HepG2 (cell line): Measurements from ENCODE around the gene GPSM1. TPM values are rescaled to one million over a fixed set of nuclear protein-coding genes. Genes with fewer than 3 reads are reported as not detected.

Source experiments
- ATAC-seq: fragments of 200-7000 bp; cut with Tn5 transposase; 3 replicates; pipeline ENCODE4 v1.9.1; 2020; ENCODE audit warnings: mild to moderate bottlenecking, moderate library complexity
- BruUV-seq: library from RNA; stranded (reverse); fragments of 400-500 nt; replicated peaks from 2 replicates; lab custom pipeline; 2021; lab: Mats Ljungman, UMichigan
- CTCF ChIA-PET: fragments of 300-600 bp; formaldehyde crosslinking; extraction: SDS; loops from one replicate; lab custom pipeline; 2021; ENCODE audit warnings: low total read pairs, inconsistent platforms, low intra/inter-chr PET ratio; lab: Yijun Ruan, JAX
- POLR2A ChIA-PET: fragments of 350-600 bp; sonication (Branson Sonifier 250); formaldehyde crosslinking; loops from one replicate; lab custom pipeline; 2020; ENCODE audit warnings: antibody characterized with exemption, inconsistent platforms; lab: Yijun Ruan, JAX
- DNase-seq: peaks from one replicate; pipeline ENCODE4 v3.0.0-alpha.2; 2015; ENCODE audit warnings: low spot score
- FAIRE-seq: peaks from 3 replicates; lab custom pipeline; 2011; peaks lifted over from hg19 to GRCh38; lab: Jason Lieb, UNC
- H2AFZ ChIP-seq: one replicate; pipeline ENCODE4 v1.6.1; 2011; ENCODE audit warnings: low read length, inconsistent platforms
- H3K27ac ChIP-seq: fragments of 300-600 bp; 3 replicates; pipeline ENCODE4 v1.8.0; 2011; ENCODE audit warnings: mixed run types, mild to moderate bottlenecking, mixed read lengths, low read length, inconsistent platforms; ENCODE audit not compliant: insufficient read depth; ENCODE audit errors: extremely low read length
- H3K27me3 ChIP-seq, 2 experiments: fragments of 200-600 bp in 1 of 2; 2 replicates in 1 of 2; 3 replicates in 1 of 2; pipeline versions ENCODE4 v1.6.0 to v1.8.0; 2011; ENCODE audit warnings: low read length in 2 of 2, mild to moderate bottlenecking in 2 of 2, moderate library complexity in 2 of 2, inconsistent platforms in 1 of 2; ENCODE audit not compliant: insufficient read depth in 2 of 2, control insufficient read depth in 1 of 2
- H3K36me3 ChIP-seq, 2 experiments: fragments of 200-600 bp in 1 of 2; replicated peaks in 1 of 2; 2 replicates in 1 of 2; 3 replicates in 1 of 2; pipeline versions ENCODE4 v1.5.1 to v1.8.0; 2011; ENCODE audit warnings: low read length in 2 of 2, inconsistent platforms in 1 of 2; ENCODE audit not compliant: insufficient read depth in 2 of 2, control insufficient read depth in 1 of 2
- H3K4me1 ChIP-seq: 2 replicates; pipeline ENCODE4 v1.5.1; 2012; ENCODE audit warnings: low read length, inconsistent platforms; ENCODE audit not compliant: insufficient read depth
- H3K4me2 ChIP-seq: 2 replicates; pipeline ENCODE4 v1.6.0; 2011; ENCODE audit warnings: low read depth, low read length, inconsistent platforms
- H3K4me3 ChIP-seq, 3 experiments: fragments of 200-600 bp in 1 of 3; sonication (generic), shearing (Covaris generic) in 1 of 3; replicated peaks in 1 of 3; 2 replicates each; pipeline ENCODE4 v1.5.1; 2011 to 2016; ENCODE audit warnings: low read length in 3 of 3, inconsistent platforms in 2 of 3, low read depth in 2 of 3, mild to moderate bottlenecking in 2 of 3, control low read depth in 1 of 3, mixed read lengths in 1 of 3; ENCODE audit not compliant: insufficient read depth in 1 of 3
- H3K79me2 ChIP-seq: one replicate; pipeline ENCODE4 v1.6.1; 2011; ENCODE audit warnings: low read length, inconsistent platforms; ENCODE audit not compliant: insufficient read depth
- H3K9ac ChIP-seq: 2 replicates; pipeline ENCODE4 v1.6.0; 2011; ENCODE audit warnings: mild to moderate bottlenecking, low read depth, low read length, inconsistent platforms; ENCODE audit not compliant: insufficient read depth
- H3K9me3 ChIP-seq: 2 replicates; pipeline ENCODE4 v1.5.1; 2012; ENCODE audit warnings: mild to moderate bottlenecking, low read length
- H4K20me1 ChIP-seq: 2 replicates; pipeline ENCODE4 v1.6.0; 2011; ENCODE audit warnings: inconsistent platforms, mild to moderate bottlenecking, low read length, moderate library complexity; ENCODE audit not compliant: insufficient read depth
- DMAP1 ChIP-seq: IDR thresholded peaks from 2 replicates; pipeline ENCODE4 v1.6.1; 2016
- ERF ChIP-seq: IDR thresholded peaks from 2 replicates; pipeline ENCODE4 v1.6.1; 2018; ENCODE audit warnings: missing biosample characterization, missing genetic modification reagents
- ETV5 ChIP-seq: IDR thresholded peaks from 2 replicates; pipeline ENCODE4 v1.6.1; 2018; ENCODE audit warnings: missing biosample characterization, missing genetic modification reagents, inconsistent platforms, borderline replicate concordance
- GABPB1 ChIP-seq: IDR thresholded peaks from 2 replicates; pipeline ENCODE4 v1.6.1; 2016; ENCODE audit warnings: mild to moderate bottlenecking, missing genetic modification reagents, moderate library complexity, missing compliant biosample characterization
- HDAC1 ChIP-seq: sonication (generic); formaldehyde crosslinking; IDR thresholded peaks from 2 replicates; pipeline ENCODE4 v1.5.1; 2020; ENCODE audit warnings: mild to moderate bottlenecking, missing genetic modification reagents
- HNRNPLL ChIP-seq: fragments of 200-400 bp; formaldehyde crosslinking; IDR thresholded peaks from 2 replicates; pipeline ENCODE4 v1.6.1; 2017; ENCODE audit warnings: mild to moderate bottlenecking, low read depth, low read length; ENCODE audit not compliant: poor library complexity, severe bottlenecking
- KLF12 ChIP-seq: sonication (generic); formaldehyde crosslinking; IDR thresholded peaks from 2 replicates; pipeline ENCODE4 v1.4.0; 2020; ENCODE audit warnings: missing genetic modification reagents, borderline replicate concordance
- MTF1 ChIP-seq: sonication (generic); formaldehyde crosslinking; IDR thresholded peaks from 2 replicates; pipeline ENCODE4 v1.5.0; 2020; ENCODE audit warnings: missing genetic modification reagents
- RBM39 ChIP-seq: fragments of 200-400 bp; formaldehyde crosslinking; IDR thresholded peaks from one replicate; pipeline ENCODE4 v1.6.1; 2018; ENCODE audit warnings: antibody characterized with exemption, mild to moderate bottlenecking, low read depth, low read length; ENCODE audit not compliant: poor library complexity, severe bottlenecking
- RFX1 ChIP-seq: fragments of 450-650 bp; IDR thresholded peaks from 2 replicates; pipeline ENCODE4 v1.6.1; 2017
- RFX3 ChIP-seq: IDR thresholded peaks from 2 replicates; pipeline ENCODE4 v1.6.1; 2016; ENCODE audit warnings: missing biosample characterization, missing genetic modification reagents
- SAP130 ChIP-seq: IDR thresholded peaks from 2 replicates; pipeline ENCODE4 v1.6.1; 2016; ENCODE audit warnings: low read depth
- SMAD1 ChIP-seq: sonication (generic); formaldehyde crosslinking; IDR thresholded peaks from 2 replicates; pipeline ENCODE4 v1.4.0; 2020; ENCODE audit warnings: missing genetic modification reagents, low read depth, mild to moderate bottlenecking, borderline replicate concordance
- YY1 ChIP-seq: IDR thresholded peaks from 2 replicates; pipeline ENCODE4 v1.6.1; 2011; ENCODE audit warnings: low read length, low read depth, moderate library complexity, mild to moderate bottlenecking; ENCODE audit not compliant: insufficient read depth, insufficient replicate concordance
- ZBTB7A ChIP-seq: sonication (generic); formaldehyde crosslinking; IDR thresholded peaks from 2 replicates; pipeline ENCODE4 v1.8.0; 2022; ENCODE audit warnings: mild to moderate bottlenecking, missing genetic modification reagents
- ZFY ChIP-seq: sonication (generic); formaldehyde crosslinking; IDR thresholded peaks from 2 replicates; pipeline ENCODE4 v1.4.0; 2020; ENCODE audit warnings: missing genetic modification reagents
- ZNF263 ChIP-seq: sonication (generic); formaldehyde crosslinking; IDR thresholded peaks from 2 replicates; pipeline ENCODE4 v1.4.0; 2020; ENCODE audit warnings: missing genetic modification reagents
- ZNF350 ChIP-seq: sonication (generic); formaldehyde crosslinking; IDR thresholded peaks from 2 replicates; pipeline ENCODE4 v1.4.0; 2020; ENCODE audit warnings: mild to moderate bottlenecking, low read depth, missing genetic modification reagents, borderline replicate concordance
- ZNF629 ChIP-seq: sonication (generic); formaldehyde crosslinking; conservative IDR thresholded peaks from 2 replicates; pipeline ENCODE4 v1.5.0; 2020; ENCODE audit warnings: missing genetic modification reagents
- ZNF768 ChIP-seq: sonication (generic); formaldehyde crosslinking; IDR thresholded peaks from 2 replicates; pipeline ENCODE4 v1.4.0; 2020; ENCODE audit warnings: missing genetic modification reagents
- ZSCAN22 ChIP-seq: sonication (generic); formaldehyde crosslinking; IDR thresholded peaks from 2 replicates; pipeline ENCODE4 v1.4.0; 2020; ENCODE audit warnings: mild to moderate bottlenecking, missing genetic modification reagents
- WGBS: methylation state at CpG from one replicate; pipeline ENCODE4 v1.1.6; 2017; ENCODE audit warnings: low lambda C conversion rate; 5-methylcytosine and 5-hydroxymethylcytosine counted together
- in situ Hi-C: cut with HindIII; loops from 2 replicates; pipeline ENCODE4 v1.10.0; 2017; ENCODE audit warnings: low pct_unique_long_range_greater_than_20kb; ENCODE audit not compliant: extremely low pct_ligation_motif_present
- intact Hi-C: fragments of 100-400 bp; cut with micrococcal nuclease; formaldehyde crosslinking; loops from one replicate; pipeline ENCODE4 v1.10.0; 2022; ENCODE audit not compliant: unreplicated experiment
- polyA plus RNA-seq, 8 experiments: library from polyadenylated mRNA; depleted of rRNA in 3 of 8; stranded (reverse) in 7 of 8; unstranded in 1 of 8; fragments of >200 nt; fragmentation: Illumina TruSeq in 4 of 8; extraction: Trizol in 4 of 8; gene quantifications; 2 replicates each; pipeline versions ENCODE4 v1.2.1 to v1.2.3, GENCODE V29; 2011 to 2016; ENCODE audit warnings: low read depth in 4 of 8, missing spikeins in 1 of 8, mixed read lengths in 1 of 8; ENCODE audit not compliant: insufficient read depth in 1 of 8
- total RNA-seq, 5 experiments: library from RNA; depleted of rRNA; stranded (reverse); fragments of >200 nt; fragmentation: Illumina TruSeq; extraction: Trizol; gene quantifications; 2 replicates each; pipeline ENCODE4 v1.2.3, GENCODE V29; 2016; ENCODE audit warnings: low read depth in 1 of 5
- TF ChIP-seq, protein P1 (sequence below): sonication (generic); formaldehyde crosslinking; IDR thresholded peaks from 2 replicates; pipeline ENCODE4; 2020; ENCODE audit warnings: missing genetic modification reagents, mild to moderate bottlenecking, borderline replicate concordance

GPSM1 gene
- total and polyA plus RNA-seq, 2 of the 13 experiments (the other 11 are each of a cell fraction or from before 2014, with no cell fraction given): 1.0 to 2.4 TPM

DNA sequence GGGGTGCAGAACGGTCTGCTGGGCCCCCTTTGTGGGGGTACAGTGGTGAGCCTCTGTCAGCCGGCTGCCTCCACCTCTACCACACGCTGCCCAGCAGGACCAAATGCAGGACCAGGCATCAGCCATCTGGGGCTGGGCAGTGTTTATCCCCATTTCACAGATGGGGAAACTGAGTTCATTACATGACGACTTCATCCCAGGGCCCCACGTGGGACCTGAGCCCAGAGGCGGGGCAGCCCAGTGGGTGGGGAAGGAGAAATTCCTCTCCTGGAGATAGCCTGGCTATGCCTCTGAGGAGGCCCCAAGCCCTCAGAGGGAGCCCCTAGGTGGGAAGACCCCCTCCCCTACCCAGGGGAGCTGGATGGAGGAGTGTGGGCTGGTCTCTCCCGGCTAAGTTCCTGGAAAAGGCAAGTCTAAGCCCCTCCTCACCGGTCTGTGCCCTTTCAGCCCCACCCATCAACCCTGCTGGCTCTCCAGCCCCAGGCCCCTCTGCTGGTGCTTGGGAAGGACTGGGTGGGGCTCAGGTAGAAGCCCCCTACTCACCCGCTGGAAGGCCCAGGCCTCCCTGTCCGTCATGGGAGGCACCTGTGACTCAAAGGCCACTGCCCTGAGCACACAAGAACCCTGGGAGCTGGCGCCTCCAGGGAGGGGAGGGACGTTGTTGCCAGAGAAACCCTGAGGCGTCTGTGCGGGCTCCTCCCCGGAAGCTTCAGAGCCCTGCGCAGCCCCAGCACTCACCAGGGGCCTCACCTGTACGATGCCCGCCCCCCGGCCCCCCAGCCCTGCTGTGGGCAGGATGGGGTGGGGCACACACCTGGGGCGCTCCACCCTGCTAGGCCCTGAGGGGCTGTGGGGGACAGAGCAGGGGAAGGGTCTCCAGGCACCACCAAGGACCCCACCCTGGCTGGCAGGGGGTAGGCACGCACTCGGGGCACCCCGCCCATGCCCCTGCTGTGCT, 16.0 kb upstream of the GPSM1 start:
- intact Hi-C loops: loop anchor here (2.0 kb wide), 1 partner anchor 61 kb away; the partner anchor contains the start of gene CARD9
- TF ChIP-seq ERF (CRISPR knock-in tag) (no peak), RBM39 (peak; percentile 17), ZSCAN22 (CRISPR knock-in tag) (no peak), MTF1 (CRISPR knock-in tag) (no peak), ZNF768 (CRISPR knock-in tag) (no peak), ZNF629 (CRISPR knock-in tag) (peak; percentile 76), KLF12 (CRISPR knock-in tag) (0 out of 2 replicates have a peak, but pooled peaks have one; percentile 34), SAP130 (CRISPR knock-in tag) (peak; percentile 73), ZNF350 (CRISPR knock-in tag) (no peak), ZFY (0 out of 2 replicates have a peak, but pooled peaks have one; percentile 13), RFX3 (peak; percentile 69), ZNF263 (CRISPR knock-in tag) (peak; percentile 34; the same call in 1 of the 2 replicates), RFX1 (peak; percentile 63), ZBTB7A (peak; percentile 69; the same call in 1 of the 2 replicates), HNRNPLL (peak; percentile 37), GABPB1 (CRISPR knock-in tag) (peak; percentile 66; the same call in 1 of the 2 replicates), ETV5 (peak; percentile 75; the same call in 1 of the 2 replicates), HDAC1 (CRISPR knock-in tag) (peak; percentile 16; the same call in 1 of the 2 replicates), DMAP1 (no peak), YY1 (peak; percentile 8), SMAD1 (CRISPR knock-in tag) (no peak)
- TF ChIP-seq, protein P1, sequence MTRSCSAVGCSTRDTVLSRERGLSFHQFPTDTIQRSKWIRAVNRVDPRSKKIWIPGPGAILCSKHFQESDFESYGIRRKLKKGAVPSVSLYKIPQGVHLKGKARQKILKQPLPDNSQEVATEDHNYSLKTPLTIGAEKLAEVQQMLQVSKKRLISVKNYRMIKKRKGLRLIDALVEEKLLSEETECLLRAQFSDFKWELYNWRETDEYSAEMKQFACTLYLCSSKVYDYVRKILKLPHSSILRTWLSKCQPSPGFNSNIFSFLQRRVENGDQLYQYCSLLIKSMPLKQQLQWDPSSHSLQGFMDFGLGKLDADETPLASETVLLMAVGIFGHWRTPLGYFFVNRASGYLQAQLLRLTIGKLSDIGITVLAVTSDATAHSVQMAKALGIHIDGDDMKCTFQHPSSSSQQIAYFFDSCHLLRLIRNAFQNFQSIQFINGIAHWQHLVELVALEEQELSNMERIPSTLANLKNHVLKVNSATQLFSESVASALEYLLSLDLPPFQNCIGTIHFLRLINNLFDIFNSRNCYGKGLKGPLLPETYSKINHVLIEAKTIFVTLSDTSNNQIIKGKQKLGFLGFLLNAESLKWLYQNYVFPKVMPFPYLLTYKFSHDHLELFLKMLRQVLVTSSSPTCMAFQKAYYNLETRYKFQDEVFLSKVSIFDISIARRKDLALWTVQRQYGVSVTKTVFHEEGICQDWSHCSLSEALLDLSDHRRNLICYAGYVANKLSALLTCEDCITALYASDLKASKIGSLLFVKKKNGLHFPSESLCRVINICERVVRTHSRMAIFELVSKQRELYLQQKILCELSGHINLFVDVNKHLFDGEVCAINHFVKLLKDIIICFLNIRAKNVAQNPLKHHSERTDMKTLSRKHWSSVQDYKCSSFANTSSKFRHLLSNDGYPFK (CRISPR knock-in tag): peak; percentile 44; the same call in 1 of the 2 replicates

More for the DNA sequence above, 16.0 kb upstream of the GPSM1 start:
- Histone ChIP-seq H3K79me2 (no peaks in the 10 kb centered on the region), H4K20me1 (no peaks in the 10 kb centered on the region), H3K4me3 (peak overlapping the region in 2 of 3 experiments; percentile 12 to 47; a peak in 1 of 6 replicates), H3K36me3 (no peaks in the 10 kb centered on the region), H3K27ac (no peak overlapping the region), H3K9ac (peak overlapping the region; percentile 19; the same call in 1 of the 2 replicates), H3K9me3 (peaks cover 16% of the 10 kb centered on the region), H2AFZ (no peak overlapping the region), H3K27me3 (peaks cover 0 to 6% of the 10 kb centered on the region in 2 experiments; a peak in 3 of 5 replicates), H3K4me2 (peak overlapping the region; percentile 54), H3K4me1 (peaks cover 47% of the 10 kb centered on the region)
- in situ Hi-C loops: no loop called here
- peak; percentile 67 for ATAC-seq
- no peak for FAIRE-seq
- 28% methylated on average over 6 of the region's 23 CpGs for WGBS
- ChIA-PET CTCF (interaction anchor here (1.4 to 1.5 kb wide), 2 partner anchors 61 to 89 kb away, joined by 6 to 15 read pairs; partner anchors contain the start of gene SNAPC4), POLR2A (interaction anchor here (0.6 to 2.1 kb wide), 4 partner anchors 14 to 90 kb away, joined by 3 to 7 read pairs (median 3); no protein-coding TSS in a partner anchor)
- peak; percentile 62 for DNase-seq
- no TSS peak for BruUV-seq
